Smooth muscle cell (in vitro differentiated cells): ENCODE results near the gene PTPN21. TPM values are rescaled to one million over a fixed set of nuclear protein-coding genes. Genes with fewer than 3 reads are reported as not detected.

Experiments
- DNase-seq: peaks from one replicate; lab custom pipeline; 2025; ENCODE audit not compliant: unreplicated experiment; lab: John Stamatoyannopoulos, UW
- H2AFZ ChIP-seq: fragments of 200-600 bp; sonication (generic); 2 replicates; pipeline ENCODE4 v1.6.0; 2016; ENCODE audit warnings: antibody characterized with exemption, low read depth, mild to moderate bottlenecking
- H3F3A ChIP-seq: fragments of 200-600 bp; sonication (generic); 2 replicates; pipeline ENCODE4 v1.6.0; 2017; ENCODE audit warnings: antibody characterized with exemption, low read depth
- H3K27ac ChIP-seq: fragments of 200-600 bp; sonication (generic); 2 replicates; pipeline ENCODE4 v1.5.1; 2016; ENCODE audit warnings: low read depth, mild to moderate bottlenecking
- H3K27me3 ChIP-seq: fragments of 200-600 bp; sonication (generic); 2 replicates; pipeline ENCODE4 v1.6.1; 2016; ENCODE audit warnings: low read depth, mild to moderate bottlenecking
- H3K36me3 ChIP-seq: fragments of 200-600 bp; sonication (generic); 2 replicates; pipeline ENCODE4 v1.5.1; 2016; ENCODE audit warnings: low read depth
- H3K4me1 ChIP-seq: fragments of 200-600 bp; sonication (generic); 2 replicates; pipeline ENCODE4 v1.5.1; 2016; ENCODE audit warnings: low read depth
- H3K4me2 ChIP-seq: fragments of 200-600 bp; sonication (generic); 2 replicates; pipeline ENCODE4 v1.6.0; 2016; ENCODE audit warnings: mild to moderate bottlenecking
- H3K4me3 ChIP-seq: fragments of 200-600 bp; sonication (generic); 2 replicates; pipeline ENCODE4 v1.5.1; 2016; ENCODE audit warnings: mild to moderate bottlenecking
- H3K79me2 ChIP-seq: fragments of 200-600 bp; sonication (generic); 2 replicates; pipeline ENCODE4 v1.6.0; 2016; ENCODE audit warnings: low read depth, mild to moderate bottlenecking
- H3K9ac ChIP-seq: fragments of 200-600 bp; sonication (generic); 2 replicates; pipeline ENCODE4 v1.6.0; 2016; ENCODE audit warnings: low read depth
- H3K9me3 ChIP-seq: fragments of 200-600 bp; sonication (generic); replicated peaks from 2 replicates; pipeline ENCODE4 v1.5.1; 2016; ENCODE audit warnings: low read depth
- H4K20me1 ChIP-seq: fragments of 200-600 bp; sonication (generic); 2 replicates; pipeline ENCODE4 v1.6.0; 2016; ENCODE audit warnings: low read depth
- CTCF ChIP-seq: fragments of 200-600 bp; sonication (generic); IDR thresholded peaks from 2 replicates; pipeline ENCODE4 v1.5.1; 2017; ENCODE audit warnings: borderline replicate concordance, mild to moderate bottlenecking, antibody characterized with exemption; ENCODE audit not compliant: insufficient read depth, poor library complexity, severe bottlenecking
- WGBS: methylation state at CpG from one replicate; pipeline ENCODE4 v1.1.7; 2016; ENCODE audit warnings: low lambda C conversion rate; 5-methylcytosine and 5-hydroxymethylcytosine counted together
- polyA plus RNA-seq: library from polyadenylated mRNA; unstranded; fragments of >200 nt; fragmentation: Nextera tagmentation; extraction: Ambion mirVana; gene quantifications from 2 replicates; pipeline ENCODE4 v1.2.1, GENCODE V29; 2016
- total RNA-seq: library from RNA; depleted of rRNA; stranded (reverse); fragments of >200 nt; gene quantifications from 2 replicates; pipeline ENCODE4 v1.2.3, GENCODE V29; 2014

Gene PTPN21
- total and polyA plus RNA-seq, 2 experiments from 2014 or later, result 8.1 to 12.2 TPM

DNA sequence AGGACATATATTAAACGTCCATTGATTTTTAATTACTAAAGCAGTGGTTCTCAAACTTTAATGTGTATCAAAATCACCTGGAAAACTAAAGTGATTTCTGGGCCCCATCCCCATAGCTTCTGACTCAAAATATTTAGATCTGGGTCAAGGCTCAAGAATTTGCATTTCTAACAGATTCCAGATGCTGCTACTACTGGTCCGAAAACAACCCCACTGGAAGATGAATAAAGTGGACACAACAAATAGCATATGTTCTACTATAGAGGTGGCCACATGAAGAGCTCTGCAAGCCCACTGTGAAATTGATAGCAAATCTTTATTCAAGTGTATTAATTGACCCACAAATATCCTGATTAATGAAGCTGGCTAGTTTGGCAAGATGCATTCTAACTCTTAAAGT lies 99.9 kb downstream of the PTPN21 start:
- Histone ChIP-seq H3K9ac (no peak overlapping the region), H3K79me2 (no peaks in the 10 kb centered on the region), H4K20me1 (no peaks in the 10 kb centered on the region), H3K4me1 (no peaks in the 10 kb centered on the region), H3K27me3 (no peaks in the 10 kb centered on the region), H2AFZ (no peak overlapping the region), H3F3A (no peaks in the 10 kb centered on the region), H3K27ac (no peak overlapping the region), H3K9me3 (no peaks in the 10 kb centered on the region), H3K4me2 (no peak overlapping the region), H3K36me3 (peaks cover 9% of the 10 kb centered on the region), H3K4me3 (no peak overlapping the region)
- DNase-seq, result no peak
- no peak for TF ChIP-seq CTCF
- WGBS, result 96% methylated on average over 2 of the region's 2 CpGs

- H3K9ac ChIP-seq, result no peak overlapping the region
- WGBS, result 94% methylated on average over 4 of the region's 4 CpGs
- H3K4me1 ChIP-seq, result no peaks in the 10 kb centered on the region
- no peaks in the 10 kb centered on the region for H3K79me2 ChIP-seq
- no peak overlapping the region for H2AFZ ChIP-seq
- peaks cover 9% of the 10 kb centered on the region for H3K36me3 ChIP-seq
- no peak for TF ChIP-seq CTCF
- H3F3A ChIP-seq, result no peaks in the 10 kb centered on the region
- no peaks in the 10 kb centered on the region for H3K9me3 ChIP-seq
- no peaks in the 10 kb centered on the region for H4K20me1 ChIP-seq
- no peak overlapping the region for H3K4me2 ChIP-seq
- no peak for DNase-seq
- H3K27ac ChIP-seq, result no peak overlapping the region
- no peak overlapping the region for H3K4me3 ChIP-seq
- H3K27me3 ChIP-seq, result no peaks in the 10 kb centered on the region
Measured at GRCh38 chr14:88452231-88452630, 102.6 kb downstream of the PTPN21 start.

GRCh38 chr14:88439088-88439487 lies 115.7 kb downstream of the PTPN21 start:
- H3K27ac ChIP-seq, result no peak overlapping the region
- DNase-seq, result no peak
- H3K9ac ChIP-seq, result no peak overlapping the region
- H3K79me2 ChIP-seq, result no peaks in the 10 kb centered on the region
- no peak overlapping the region for H3K4me2 ChIP-seq
- TF ChIP-seq CTCF, result no peak
- H3K9me3 ChIP-seq, result no peaks in the 10 kb centered on the region
- no peaks in the 10 kb centered on the region for H4K20me1 ChIP-seq
- H3F3A ChIP-seq, result no peaks in the 10 kb centered on the region
- no peak overlapping the region for H3K4me3 ChIP-seq
- H3K4me1 ChIP-seq, result no peaks in the 10 kb centered on the region
- H2AFZ ChIP-seq, result no peak overlapping the region
- 93% methylated on average over 2 of the region's 2 CpGs for WGBS
- no peaks in the 10 kb centered on the region for H3K27me3 ChIP-seq
- H3K36me3 ChIP-seq, result peaks cover 5% of the 10 kb centered on the region

- Histone ChIP-seq H2AFZ (no peak overlapping the region), H3K36me3 (peaks cover 5% of the 10 kb centered on the region), H3K79me2 (no peaks in the 10 kb centered on the region), H3F3A (no peaks in the 10 kb centered on the region), H3K27ac (no peak overlapping the region), H3K9me3 (no peaks in the 10 kb centered on the region), H3K9ac (no peak overlapping the region), H3K27me3 (no peaks in the 10 kb centered on the region), H3K4me1 (no peaks in the 10 kb centered on the region), H3K4me3 (no peak overlapping the region), H4K20me1 (no peaks in the 10 kb centered on the region), H3K4me2 (no peak overlapping the region)
- 93% methylated on average over 5 of the region's 5 CpGs for WGBS
- DNase-seq, result no peak
- peak; percentile 27 for TF ChIP-seq CTCF
Measured at GRCh38 chr14:88437658-88438057, 117.1 kb downstream of the PTPN21 start.
